ENCODE measurements around the gene BUB3.

BUB3 gene, protein sequence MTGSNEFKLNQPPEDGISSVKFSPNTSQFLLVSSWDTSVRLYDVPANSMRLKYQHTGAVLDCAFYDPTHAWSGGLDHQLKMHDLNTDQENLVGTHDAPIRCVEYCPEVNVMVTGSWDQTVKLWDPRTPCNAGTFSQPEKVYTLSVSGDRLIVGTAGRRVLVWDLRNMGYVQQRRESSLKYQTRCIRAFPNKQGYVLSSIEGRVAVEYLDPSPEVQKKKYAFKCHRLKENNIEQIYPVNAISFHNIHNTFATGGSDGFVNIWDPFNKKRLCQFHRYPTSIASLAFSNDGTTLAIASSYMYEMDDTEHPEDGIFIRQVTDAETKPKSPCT

DNA sequence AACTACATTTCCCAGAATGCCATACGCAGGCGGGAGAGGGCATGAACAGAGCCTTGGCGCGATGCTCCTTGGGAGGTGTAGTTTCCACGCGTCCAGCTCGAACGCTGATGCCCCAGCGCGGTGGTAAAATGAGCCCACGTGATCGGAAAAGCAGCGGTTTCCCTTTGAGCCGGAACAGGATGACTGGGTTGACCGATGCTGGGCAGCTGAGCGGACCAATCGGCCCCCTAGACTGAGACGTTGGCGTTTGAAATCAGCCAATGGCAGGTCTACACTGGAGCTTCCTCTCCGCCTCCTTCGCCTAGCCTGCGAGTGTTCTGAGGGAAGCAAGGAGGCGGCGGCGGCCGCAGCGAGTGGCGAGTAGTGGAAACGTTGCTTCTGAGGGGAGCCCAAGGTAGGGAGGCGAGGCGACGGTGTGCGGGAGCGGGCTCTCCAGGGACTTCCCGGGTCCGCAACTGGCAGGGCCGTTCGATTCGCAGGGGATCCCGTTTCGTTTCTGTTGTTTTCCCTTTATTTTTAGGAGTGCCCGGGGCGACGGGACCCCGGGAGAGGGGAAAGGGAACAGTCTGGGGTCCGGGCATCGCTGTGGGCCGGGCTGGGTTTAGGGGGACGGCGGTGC, at the start of gene BUB3:
TSS of gene BUB3 (plus strand) at position 311 of the 619 bp plus-strand sequence. CDS start 516 bp downstream, outside the sequence.
- peak; percentile 100 for DNase-seq

DNA sequence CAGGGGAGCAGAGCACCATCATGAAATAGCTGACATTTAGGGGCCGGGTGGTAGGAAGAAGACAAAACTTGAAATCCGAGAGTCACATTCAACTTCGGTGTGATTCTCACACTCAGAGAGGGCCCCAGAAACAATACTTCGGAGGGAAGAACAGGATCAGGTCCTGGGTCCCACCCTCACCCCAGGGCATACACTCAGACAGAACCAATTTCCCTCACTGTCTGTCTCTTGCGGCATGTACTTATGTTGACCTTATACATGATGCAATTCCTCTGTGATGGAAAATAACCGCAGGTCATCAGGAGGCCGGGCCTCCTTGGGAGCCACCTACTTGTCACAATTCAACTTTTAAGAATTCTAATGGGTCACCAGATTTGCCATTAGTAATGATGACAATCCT, 44.7 kb upstream of the BUB3 start:
- no peak for DNase-seq

DNA sequence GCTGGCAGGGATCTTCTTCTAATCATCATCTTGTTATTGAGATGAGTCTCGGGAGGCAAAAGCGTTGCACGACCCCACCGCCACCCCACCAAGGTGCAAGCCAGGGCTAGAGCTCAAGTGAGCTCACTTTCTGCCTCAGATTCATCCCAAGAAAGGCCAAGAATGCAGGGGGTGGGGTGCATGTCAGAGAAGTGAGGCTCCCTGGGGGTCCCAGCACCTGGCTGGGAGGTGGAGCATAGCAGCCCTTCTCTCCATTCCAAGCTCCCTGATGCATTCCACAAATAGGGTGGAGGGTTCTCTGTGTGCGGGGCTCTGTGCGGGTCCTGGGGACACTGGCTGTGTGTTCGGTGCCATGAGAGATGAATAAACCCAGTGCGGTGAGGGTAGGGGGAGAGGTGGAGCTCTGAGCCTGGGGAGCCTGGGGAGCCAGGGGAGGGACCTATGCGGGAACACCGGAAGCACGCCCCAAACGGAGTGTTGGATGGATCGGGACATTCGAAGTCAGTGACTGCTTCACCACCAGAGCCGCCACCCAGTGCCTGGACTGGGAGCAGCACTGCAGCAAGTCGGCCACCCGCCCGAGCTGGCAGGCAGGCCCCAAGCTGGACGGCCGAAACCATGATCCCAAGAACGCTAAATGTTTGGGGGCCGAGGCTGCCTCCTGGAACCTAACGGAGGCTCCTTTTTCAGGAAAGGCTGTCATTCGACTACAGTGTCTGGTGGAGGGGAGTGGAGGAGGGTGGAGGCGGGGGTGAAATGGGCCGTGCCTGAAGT, 36.4 kb upstream of the BUB3 start:
- DNase-seq, result no peak

DNA sequence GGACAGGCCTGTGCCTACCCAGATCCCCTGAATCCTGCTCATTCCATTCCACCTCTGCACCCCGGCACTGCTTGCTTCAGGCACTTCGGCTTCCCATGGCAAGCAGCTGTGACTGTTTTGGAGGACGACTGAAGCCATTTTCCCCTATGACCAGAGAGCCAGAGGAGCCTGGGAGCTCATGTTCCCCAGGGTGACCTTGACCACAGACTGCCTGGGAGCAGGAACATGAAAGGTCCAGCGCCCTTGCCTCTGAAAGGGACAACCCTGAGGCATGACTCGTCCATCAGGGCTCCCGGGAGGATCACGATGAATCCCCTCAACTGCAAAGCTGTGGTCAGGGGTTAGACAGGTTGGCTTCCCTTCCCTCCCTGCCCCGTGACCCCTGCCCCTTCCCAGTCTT, 35.1 kb upstream of the BUB3 start:
- no peak for DNase-seq

DNA sequence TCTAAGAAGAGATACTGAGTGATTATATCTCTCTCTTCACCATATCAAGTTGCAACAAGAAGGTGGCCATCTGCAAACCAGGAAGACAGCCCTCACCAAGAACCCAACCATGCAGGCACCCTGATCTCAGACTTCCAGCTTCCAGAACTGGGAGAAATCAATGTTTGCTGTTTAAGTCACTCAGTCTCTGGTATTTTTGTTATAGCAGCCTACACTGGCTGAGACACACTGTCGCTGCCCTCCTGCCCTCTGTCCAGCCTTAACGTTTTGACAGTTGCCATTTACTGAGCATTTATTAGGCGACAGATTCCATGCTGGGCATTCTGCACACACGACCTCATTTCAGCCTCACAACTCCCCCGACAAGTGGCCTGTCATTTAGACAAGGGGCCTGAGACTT, 28.0 kb upstream of the BUB3 start:
- DNase-seq, result no peak

DNA sequence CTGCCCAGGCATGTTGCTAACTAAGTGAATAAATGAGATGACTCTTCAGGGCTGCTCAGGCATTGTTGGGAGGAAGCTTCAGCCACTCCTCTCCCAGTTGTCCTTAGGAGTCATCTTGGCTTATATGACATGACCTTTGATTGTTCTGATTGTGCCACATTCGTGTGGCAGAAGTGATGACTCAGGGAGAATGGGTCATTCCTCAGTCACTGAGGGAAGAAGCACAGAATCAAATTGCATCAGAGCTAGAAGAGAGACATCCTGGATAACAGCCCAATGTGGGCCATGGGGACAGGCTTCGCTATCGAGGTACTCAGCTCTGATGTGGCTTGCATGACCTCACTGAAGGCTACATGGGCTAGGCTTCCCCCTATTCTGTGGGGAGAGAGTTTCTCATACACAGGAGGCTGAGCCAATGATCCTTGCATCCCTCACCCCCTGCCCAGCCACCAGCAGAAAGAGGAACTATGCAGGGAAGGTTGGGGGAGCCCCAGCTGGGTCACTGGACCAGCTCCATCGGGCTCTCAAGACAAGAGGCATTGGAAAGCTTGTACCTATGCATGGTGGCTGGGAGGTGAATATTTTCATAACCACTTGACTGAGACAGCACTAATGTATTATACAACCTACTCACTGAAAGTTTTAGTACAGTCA, 24.5 kb upstream of the BUB3 start:
- no peak for DNase-seq

DNA sequence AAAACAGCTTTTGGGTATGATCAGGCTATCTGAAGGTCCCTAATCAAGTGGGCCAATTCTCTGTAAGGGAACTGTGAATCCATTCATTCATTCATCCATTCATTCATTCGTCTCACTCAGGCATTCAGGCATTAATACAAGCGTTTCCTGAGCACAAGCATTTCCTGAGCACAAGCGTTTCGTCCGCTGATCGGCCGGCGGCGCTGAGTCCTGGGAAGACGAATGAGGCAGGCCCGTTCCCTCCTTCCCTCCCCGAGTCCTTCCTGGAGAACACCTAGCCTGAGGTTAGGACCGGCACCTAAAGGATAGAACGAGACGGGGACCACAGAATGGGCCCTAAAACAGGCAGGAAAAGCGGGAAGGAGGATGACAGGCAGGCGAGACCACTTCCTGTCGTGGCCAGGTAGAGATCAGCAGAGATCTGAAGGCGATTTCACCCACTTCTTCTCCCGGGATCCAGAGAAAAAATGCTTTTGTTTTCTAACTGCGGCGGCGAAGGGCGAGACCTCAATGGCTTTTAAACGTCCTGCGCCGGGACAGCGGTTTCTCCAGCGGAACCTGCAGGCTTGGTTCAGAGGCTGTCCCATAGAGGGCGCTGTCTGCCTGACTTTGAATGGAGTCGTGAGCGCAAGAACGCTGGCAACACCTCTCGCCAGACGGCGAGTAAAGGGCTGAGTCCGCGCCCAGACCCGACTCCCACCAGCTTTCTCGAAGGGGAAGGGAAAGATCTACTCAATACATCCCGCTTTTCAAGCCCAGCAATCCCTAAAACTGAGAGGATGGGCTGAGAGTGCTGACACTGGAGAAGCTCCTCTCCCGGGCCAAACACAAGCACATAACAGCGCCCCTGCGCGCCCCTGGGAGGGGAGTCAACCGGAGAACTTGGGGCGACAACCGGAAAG, 21.4 kb upstream of the BUB3 start:
- peak; percentile 81 for DNase-seq

DNA sequence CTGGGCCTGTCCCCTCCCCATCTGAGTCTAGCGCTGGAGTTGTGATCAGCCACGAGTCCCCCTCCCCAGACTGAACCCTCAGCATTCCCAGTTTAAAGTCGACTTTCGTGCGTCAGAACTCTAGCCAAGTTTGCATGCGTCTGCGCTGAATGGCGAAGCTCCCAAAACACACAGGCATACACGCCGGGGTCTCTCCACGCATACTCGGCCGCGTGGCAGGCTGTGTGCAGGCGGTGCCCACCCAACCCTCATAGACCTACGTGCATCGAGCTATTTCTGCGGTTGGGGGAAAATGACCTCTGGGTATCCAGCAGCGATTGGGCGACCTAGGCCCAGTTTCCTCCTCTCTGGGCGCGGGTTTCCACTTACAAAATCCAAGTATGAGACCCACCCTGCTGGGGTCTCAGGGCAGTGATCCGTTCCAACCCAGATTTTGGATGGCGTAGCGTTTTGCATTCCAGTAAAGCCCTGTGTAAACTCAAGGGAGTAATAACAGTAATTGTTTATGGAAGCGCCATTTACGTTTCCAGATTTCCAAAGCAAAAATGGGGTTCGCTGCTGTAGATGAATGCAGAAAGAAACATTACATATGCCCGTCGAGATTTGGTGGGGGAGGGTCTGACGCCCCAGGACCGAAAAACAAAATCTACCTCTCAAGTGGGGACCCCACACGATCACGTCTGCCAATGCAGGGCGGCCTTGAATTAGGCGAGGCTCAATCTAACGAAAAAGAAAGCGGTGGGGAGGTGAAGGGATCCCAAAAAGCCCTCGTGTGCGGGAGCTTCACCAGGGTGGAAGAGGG, 20.5 kb upstream of the BUB3 start:
- no peak for DNase-seq

DNA sequence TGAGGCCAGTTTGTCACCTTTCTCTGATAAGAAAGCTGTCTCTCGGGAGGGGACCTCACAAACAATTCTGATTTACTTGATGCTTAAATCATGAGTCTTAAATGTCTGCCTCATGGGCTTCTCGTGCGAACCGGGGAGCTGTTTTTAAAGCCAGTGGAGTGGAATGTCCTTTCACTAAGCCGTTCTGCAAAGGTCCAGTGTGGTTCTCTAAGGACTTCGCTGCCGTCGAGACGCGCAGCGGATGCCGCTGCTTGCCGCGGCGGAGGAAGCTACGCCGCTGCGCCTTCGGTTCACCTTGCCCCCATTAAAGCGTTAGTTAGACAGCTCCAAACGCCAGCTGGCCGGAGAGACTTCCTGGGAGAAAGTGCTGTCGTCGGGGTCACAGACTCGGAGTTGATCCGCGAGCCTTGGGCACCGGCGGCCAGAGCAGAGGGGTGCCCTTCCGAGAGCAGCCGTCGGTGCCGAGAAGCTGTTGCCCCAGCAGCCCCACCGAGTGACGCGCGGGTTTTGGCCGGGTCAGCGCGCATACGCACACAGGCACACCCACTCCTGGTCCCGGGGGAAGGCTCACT, 19.8 kb upstream of the BUB3 start:
- DNase-seq, result no peak

DNA sequence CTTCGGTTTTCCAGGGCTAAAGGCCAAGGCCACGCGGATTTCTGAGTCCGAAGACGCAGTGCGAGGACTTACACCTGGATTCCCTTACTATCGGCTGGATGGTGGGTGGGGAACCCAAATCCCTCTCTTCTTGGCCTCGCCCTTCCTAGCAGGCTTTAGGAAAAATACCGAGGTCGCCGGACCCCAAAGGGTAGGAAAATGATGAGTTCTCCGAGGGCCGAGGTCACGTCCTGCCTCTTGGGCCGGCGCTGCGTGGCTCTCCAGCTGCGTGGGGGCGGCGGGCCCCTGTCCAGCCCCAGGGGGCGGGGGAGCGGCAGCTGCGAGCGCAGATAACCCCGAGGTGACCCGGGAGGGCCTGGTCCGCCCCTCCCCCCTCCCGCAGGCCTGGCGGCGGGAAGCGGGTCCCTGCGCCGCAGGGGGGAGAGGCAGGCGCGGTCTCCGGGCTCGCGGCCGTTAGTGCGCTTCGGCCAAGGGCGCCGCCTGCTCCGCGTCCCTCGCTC, 19.2 kb upstream of the BUB3 start:
- no peak for DNase-seq

DNA sequence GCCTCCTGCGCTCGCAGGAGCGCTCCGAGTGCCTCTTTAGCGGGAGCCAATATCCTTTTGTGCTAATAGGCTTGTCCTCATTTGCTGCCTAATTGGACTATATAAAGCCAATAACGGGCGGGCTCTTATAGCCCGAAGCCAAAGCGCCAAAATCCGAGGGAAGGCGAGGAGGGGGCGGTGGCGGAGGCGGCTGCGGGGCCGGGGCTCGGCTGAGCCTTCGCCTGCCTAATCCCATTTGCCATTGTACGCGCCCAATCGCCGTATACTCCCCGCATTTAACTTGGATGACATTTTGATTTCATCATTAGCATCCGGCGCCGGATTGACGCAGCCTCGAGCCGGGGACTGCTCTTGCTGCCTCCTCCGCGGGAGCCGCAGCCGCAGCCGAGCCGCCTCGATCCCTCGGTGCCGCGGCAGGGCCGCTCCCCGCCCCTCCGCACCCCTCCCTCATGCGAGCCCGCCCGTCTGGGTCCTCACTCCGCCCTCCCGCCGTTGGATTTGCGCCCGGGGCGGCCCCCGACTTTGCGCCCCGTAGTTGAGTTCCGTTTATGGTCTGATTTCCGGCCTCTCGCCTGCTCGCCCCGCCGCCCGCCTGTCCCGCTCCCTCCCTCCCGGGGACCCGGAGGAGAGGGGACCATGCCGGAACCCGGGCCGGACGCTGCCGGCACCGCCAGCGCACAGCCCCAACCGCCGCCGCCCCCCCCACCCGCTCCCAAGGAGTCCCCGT, 18.6 kb upstream of the BUB3 start, which contains the start of gene HMX3:
TSS of gene HMX3 (plus strand) at position 556 of the 727 bp plus-strand sequence. CDS start at position 637, 81 bp downstream.
- DNase-seq, result peak; percentile 86

DNA sequence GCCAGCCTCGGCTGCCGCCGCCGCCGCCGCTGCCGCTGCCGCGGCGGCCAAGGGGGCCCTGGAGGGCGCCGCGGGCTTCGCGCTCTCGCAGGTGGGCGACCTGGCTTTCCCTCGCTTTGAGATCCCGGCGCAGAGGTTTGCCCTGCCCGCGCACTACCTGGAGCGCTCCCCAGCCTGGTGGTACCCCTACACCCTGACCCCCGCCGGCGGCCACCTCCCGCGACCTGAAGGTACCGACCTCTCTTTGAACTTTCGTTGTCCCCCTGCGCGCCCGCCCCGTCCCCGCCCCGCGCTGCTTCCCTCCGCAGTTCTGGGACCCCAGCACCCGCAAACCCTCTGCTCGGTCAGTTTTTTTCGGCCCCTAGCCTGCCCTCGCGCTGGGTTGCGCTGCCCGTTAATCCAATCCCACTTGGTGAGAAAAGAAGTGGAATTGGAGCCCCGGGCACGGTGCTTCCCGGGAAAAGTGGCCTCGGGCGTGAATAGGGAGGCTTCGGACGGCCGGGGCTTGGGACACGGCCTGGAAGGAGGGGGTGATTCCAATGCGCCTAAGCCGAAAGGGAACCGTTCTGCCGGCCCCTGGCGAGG, 17.9 kb upstream of the BUB3 start:
- DNase-seq, result no peak

DNA sequence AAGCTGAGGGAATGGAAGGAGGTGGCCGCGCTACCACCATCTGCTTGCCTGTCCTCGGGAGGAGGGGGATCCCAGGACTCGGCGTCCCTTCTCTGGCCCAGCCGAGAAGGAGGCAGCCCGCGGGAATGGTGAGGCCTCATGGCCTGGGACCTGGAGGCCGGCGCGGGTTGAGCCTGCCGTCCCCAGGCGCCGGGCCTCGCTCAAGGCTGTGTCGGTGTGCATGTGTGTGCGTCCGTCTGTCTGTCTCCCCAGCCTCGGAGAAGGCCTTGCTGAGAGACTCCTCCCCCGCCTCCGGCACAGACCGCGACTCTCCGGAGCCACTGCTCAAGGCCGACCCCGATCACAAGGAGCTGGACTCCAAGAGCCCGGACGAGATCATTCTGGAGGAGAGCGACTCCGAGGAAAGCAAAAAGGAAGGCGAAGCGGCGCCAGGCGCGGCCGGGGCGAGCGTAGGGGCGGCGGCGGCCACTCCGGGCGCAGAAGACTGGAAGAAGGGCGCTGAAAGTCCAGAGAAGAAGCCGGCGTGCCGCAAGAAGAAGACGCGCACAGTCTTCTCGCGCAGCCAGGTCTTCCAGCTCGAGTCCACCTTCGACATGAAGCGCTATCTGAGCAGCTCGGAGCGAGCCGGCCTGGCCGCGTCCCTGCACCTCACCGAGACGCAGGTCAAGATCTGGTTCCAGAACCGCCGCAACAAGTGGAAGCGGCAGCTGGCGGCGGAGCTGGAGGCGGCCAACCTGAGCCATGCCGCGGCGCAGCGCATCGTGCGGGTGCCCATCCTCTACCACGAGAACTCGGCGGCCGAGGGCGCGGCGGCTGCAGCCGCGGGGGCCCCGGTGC, 17.2 kb upstream of the BUB3 start:
- DNase-seq, result no peak

DNA sequence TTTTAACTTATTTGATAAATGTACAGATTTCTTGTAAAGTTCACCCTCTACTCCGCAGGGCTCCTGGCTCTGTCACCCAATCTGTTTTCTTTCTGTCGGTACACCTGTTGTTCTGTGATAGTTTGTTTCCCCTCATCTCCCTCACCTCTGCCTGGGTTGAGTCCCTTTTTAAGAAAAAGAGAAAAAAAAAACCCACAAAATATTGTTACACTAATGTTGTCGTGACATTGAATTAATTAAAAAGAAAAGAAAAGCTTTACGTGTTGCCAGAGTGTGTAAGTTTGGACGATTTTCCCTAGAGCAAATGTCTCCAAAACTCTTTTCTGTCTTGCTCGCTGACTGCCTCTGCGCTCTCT, 15.1 kb upstream of the BUB3 start:
- DNase-seq, result no peak

DNA sequence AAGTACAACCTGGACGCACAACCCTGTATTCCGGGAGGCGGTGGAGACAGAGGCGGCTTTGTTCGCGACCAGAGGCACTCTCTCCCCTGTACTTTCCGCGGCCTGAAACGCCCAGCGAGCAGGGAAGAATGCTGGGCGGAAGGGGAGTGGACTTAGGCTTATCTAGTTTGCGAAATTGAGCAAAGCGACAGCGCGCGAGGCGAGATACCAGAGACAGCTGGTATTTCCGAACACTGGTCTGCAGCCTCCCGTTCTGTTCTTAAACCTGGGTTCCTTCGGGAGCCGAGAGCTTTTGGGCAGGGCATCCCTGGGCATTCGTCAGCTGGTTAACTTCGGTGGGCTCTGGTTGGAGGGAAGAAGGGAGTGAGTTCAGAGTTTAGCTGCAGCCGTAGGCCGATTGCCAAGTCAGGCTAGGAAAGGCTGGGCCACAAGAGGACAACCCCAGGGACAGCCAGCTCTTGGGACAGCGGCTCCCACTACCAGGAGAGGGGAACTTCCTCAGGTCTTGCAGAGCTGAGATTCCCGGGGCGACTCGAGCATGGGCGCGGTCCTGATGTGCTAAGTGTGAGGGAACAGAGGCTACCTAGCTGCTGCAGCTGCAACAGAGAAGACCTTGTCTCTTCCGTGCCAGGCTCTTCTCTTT, 14.6 kb upstream of the BUB3 start:
- DNase-seq, result no peak

DNA sequence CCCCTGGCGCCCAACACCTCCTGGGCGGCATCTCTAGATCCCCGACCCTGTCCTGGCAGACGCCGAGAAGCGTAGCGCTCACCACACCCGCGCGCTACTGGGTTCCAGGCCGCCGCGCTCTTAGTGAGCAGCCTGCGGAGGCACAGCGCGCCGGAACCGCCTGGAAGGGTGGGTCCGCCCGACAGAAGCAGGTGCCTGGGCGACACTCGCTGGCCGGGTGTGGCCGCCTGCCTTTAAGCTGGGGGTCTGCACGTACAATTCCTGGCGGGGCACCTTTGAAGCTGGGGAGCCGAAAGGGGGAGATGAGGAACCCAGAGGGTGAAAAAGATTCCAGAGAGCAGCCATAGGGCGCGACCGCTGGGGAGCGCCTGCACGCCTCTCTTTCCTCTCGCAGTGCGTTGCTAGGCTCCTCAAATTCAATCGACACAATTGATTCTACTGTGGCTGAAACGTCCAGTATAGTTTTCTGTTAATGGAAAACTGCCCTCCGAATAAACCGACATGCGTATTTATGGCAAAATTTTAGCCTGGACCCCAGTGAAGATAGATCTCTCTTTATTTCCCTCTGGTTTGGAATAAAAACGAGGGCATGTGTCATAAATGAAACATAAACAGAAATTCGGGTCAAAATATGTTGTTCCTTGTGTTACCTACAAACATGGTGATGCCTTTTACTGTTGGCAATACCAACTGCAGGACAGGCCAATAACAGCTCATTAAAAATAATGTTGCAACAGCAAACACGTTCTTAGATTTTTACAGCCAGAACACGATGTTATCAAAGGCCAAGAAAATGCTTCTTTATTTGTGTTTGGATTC, 13.8 kb upstream of the BUB3 start:
- DNase-seq, result no peak

DNA sequence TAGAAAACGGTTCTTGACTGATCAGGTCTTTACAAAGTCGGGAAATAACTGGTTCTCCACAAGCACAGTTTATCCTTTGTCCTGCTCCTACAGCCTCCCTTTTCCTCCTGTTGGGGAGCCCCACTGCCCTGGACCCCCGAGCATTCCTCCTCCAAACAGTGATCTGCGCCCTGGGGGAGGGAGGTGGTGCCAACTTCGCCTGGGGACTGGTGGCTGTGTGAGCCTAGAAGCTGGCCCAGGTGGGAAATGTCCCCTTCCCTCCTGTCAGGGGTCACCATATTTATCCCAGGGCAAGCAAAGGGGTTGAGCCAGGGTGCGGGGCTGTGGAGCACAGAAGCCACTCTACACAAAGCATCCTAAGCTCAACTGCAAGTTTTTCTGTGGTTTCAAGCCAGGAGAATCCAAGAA, 13.2 kb upstream of the BUB3 start:
- no peak for DNase-seq
